Fibroblast of mammary gland (primary cell): ENCODE measurements around the gene DDA1.

Experiments used
- DNase-seq: peaks from one replicate; pipeline ENCODE4 v3.0.0-alpha.2; 2010; ENCODE audit warnings: low read depth
- H3K4me3 ChIP-seq: 2 replicates; pipeline ENCODE4 v1.5.1; 2011; ENCODE audit warnings: low read depth, mild to moderate bottlenecking, low read length, moderate library complexity; ENCODE audit not compliant: control insufficient read depth
- CTCF ChIP-seq: conservative IDR thresholded peaks from 2 replicates; pipeline ENCODE4 v1.5.1; 2011; ENCODE audit warnings: low read depth, low read length, inconsistent platforms; ENCODE audit not compliant: control insufficient read depth, insufficient read depth

Gene DDA1

GRCh38 chr19:17323300-17323963, 14.1 kb downstream of the DDA1 start:
- DNase-seq = no peak
- no peak for TF ChIP-seq CTCF
- H3K4me3 ChIP-seq = no peak overlapping the region

- DNase-seq = no peak
- no peak for TF ChIP-seq CTCF
Observed at GRCh38 chr19:17323964-17324332, 14.6 kb downstream of the DDA1 start.

GRCh38 chr19:17324357-17325114, 15.2 kb downstream of the DDA1 start:
- TF ChIP-seq CTCF = no peak
- no peak overlapping the region for H3K4me3 ChIP-seq
- DNase-seq = no peak

More at GRCh38 chr19:17323964-17324332, 14.6 kb downstream of the DDA1 start:
- H3K4me3 ChIP-seq = no peak overlapping the region

- H3K4me3 ChIP-seq = no peak overlapping the region
- TF ChIP-seq CTCF = no peak
- no peak for DNase-seq
Observed at GRCh38 chr19:17325133-17325532, 15.8 kb downstream of the DDA1 start.

GRCh38 chr19:17325881-17326594, 16.7 kb downstream of the DDA1 start:
- no peak overlapping the region for H3K4me3 ChIP-seq
- DNase-seq = peak; percentile 59
- no peak for TF ChIP-seq CTCF

GRCh38 chr19:17326595-17326966, 17.2 kb downstream of the DDA1 start:
- no peak overlapping the region for H3K4me3 ChIP-seq
- no peak for TF ChIP-seq CTCF
- no peak for DNase-seq
